Progenitor cell of endocrine pancreas (in vitro differentiated cells): ENCODE measurements around the gene TCERG1L. TPM values are rescaled to one million over a fixed set of nuclear protein-coding genes. Genes with fewer than 3 reads are reported as not detected.
"Not testable (repeated sequence)": the region's sequence is repeated elsewhere in the genome, so short reads cannot be mapped to it uniquely, and the experiment has no call there.

Source experiments
- DNase-seq: peaks from one replicate; pipeline ENCODE4 v3.0.0; 2021; ENCODE audit warnings: low spot score; ENCODE audit not compliant: unreplicated experiment
- H3K27ac Mint-ChIP-seq: 2 replicates; pipeline ENCODE4 v1.8.0; 2021; ENCODE audit warnings: mild to moderate bottlenecking, moderate library complexity, mixed read lengths
- H3K27me3 Mint-ChIP-seq: 2 replicates; pipeline ENCODE4 v1.8.0; 2021; ENCODE audit warnings: mixed read lengths
- H3K36me3 Mint-ChIP-seq: 2 replicates; pipeline ENCODE4 v1.8.0; 2022; ENCODE audit warnings: mixed read lengths; ENCODE audit not compliant: insufficient read depth
- H3K4me1 Mint-ChIP-seq: 2 replicates; pipeline ENCODE4 v1.8.0; 2021; ENCODE audit warnings: low read depth, mixed read lengths
- H3K4me3 Mint-ChIP-seq: 2 replicates; pipeline ENCODE4 v1.8.0; 2021; ENCODE audit warnings: low read depth, mild to moderate bottlenecking, moderate library complexity, mixed read lengths
- H3K9me3 Mint-ChIP-seq: 2 replicates; pipeline ENCODE4 v1.8.0; 2021; ENCODE audit warnings: low read depth, mixed read lengths
- total RNA-seq: library from RNA; stranded (reverse); gene quantifications from 2 replicates; pipeline ENCODE4 v1.2.1, GENCODE V29; 2021
- TF ChIP-seq, protein P1 (sequence below): fragments of 200-600 bp; sonication (generic); IDR thresholded peaks from one replicate; pipeline ENCODE4 v1.5.0; 2021; ENCODE audit warnings: antibody characterized with exemption, mild to moderate bottlenecking; ENCODE audit not compliant: unreplicated experiment

Gene TCERG1L
- total RNA-seq, 1 donor from 2014 or later, result 0.53 TPM

DNA sequence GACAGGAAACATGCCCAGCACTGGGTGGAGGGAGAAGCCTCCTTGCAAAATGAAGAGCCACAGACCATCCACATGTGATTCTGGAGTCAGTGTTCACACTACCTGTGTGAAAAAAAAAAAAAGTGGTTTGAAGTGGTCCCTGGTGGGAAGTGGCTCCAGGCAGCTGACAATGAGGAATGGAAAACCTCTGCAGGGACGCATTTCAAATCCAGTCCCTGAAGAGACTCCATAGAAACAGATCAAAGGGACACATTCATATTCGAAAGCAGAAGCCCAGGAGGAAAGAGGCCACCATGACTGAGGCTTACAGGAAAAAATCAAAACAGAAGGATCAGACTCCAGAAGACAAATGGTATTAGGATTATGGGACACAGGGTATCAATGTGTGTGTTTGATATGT lies 11.5 kb upstream of the TCERG1L start:
- DNase-seq, result no peak
- H3K27me3 Mint-ChIP-seq, result peaks cover 85% of the 10 kb centered on the region
- H3K4me3 Mint-ChIP-seq, result no peak overlapping the region
- no peaks in the 10 kb centered on the region for H3K4me1 Mint-ChIP-seq
- H3K36me3 Mint-ChIP-seq, result no peaks in the 10 kb centered on the region
- no peaks in the 10 kb centered on the region for H3K9me3 Mint-ChIP-seq
- no peak overlapping the region for H3K27ac Mint-ChIP-seq
- TF ChIP-seq, protein P1, sequence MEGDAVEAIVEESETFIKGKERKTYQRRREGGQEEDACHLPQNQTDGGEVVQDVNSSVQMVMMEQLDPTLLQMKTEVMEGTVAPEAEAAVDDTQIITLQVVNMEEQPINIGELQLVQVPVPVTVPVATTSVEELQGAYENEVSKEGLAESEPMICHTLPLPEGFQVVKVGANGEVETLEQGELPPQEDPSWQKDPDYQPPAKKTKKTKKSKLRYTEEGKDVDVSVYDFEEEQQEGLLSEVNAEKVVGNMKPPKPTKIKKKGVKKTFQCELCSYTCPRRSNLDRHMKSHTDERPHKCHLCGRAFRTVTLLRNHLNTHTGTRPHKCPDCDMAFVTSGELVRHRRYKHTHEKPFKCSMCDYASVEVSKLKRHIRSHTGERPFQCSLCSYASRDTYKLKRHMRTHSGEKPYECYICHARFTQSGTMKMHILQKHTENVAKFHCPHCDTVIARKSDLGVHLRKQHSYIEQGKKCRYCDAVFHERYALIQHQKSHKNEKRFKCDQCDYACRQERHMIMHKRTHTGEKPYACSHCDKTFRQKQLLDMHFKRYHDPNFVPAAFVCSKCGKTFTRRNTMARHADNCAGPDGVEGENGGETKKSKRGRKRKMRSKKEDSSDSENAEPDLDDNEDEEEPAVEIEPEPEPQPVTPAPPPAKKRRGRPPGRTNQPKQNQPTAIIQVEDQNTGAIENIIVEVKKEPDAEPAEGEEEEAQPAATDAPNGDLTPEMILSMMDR, result no peak

DNA sequence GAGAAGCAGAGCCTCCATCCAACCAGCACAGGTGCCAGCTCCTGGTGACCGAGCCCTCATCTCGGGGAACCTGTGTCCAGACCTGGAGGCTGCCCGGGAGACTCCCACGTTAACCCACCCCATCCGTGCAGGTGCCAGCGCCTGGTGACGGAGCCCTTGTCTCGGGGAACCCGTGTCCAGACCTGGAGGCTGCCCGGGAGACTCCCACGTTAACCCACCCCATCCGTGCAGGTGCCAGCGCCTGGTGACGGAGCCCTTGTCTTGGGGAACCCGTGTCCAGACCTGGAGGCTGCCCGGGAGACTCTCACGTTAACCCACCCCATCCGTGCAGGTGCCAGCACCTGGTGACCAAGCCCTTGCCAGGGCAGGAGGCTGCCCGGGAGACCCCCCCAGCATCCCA lies 11.1 kb upstream of the TCERG1L start:
- H3K4me1 Mint-ChIP-seq, H3K4me3 Mint-ChIP-seq, H3K36me3 Mint-ChIP-seq, H3K9me3 Mint-ChIP-seq, H3K27ac Mint-ChIP-seq, DNase-seq: not testable (repeated sequence)
- peaks cover 84% of the 10 kb centered on the region for H3K27me3 Mint-ChIP-seq

DNA sequence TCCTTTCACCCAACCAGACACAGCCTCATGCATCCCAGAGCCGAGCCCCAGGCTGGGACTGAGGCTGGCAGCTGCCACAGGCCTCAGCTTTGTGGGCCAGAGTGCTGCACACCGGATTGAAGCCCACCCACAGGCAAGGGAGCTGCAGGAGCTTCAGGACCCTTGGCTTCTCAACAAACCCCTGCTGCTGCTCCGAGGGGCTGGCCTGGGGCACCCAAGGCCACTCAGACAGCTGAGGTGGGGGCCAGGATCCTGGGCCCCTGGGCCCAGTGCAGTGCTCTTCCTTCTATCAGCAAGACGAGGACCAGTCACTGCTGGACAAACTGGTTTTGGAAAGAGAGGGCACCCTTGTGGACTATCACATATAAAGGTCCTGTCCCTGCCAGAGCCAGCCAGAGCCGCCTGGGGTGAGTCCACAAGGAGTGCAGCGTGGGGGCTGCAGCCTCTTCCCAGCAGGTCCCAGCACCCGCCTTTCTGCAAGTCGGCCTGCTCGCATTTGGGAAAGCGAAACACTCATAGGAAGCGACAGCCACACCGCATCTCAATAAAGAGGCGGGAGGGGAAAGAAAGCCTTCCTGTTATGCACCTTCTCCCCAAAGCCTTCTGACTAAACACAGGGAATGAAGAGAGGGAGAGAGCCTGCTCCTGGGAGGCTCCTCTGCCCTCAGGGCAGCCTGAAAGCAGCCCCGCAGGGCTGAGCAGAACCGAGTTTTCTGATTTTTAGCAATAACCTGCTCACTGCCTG lies 9.5 kb upstream of the TCERG1L start:
- Mint-ChIP-seq H3K27me3 (peaks cover 77% of the 10 kb centered on the region), H3K9me3 (no peaks in the 10 kb centered on the region), H3K4me3 (no peak overlapping the region), H3K4me1 (no peaks in the 10 kb centered on the region), H3K27ac (no peak overlapping the region), H3K36me3 (no peaks in the 10 kb centered on the region)
- TF ChIP-seq, protein P1, result no peak
- DNase-seq, result no peak

DNA sequence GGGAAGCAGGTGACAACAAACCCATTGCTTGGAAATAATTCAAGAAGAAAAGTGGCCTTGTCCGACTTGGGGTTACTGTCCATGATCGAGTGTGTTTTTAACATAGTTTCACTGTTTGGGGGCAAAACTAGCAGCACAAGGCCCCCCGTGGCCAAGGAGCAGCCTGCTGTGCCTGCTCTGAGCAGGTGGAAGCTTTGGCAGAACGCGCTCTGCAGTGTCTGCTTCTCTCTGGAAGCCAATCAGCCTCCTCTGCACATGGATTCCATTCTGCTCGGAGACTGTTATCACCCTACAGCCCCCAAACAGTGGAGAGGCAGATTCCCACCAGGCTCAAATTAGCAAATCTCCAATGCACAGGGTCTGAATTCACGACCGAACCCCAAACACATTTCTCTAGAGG lies 7.3 kb upstream of the TCERG1L start:
- Mint-ChIP-seq H3K27ac (no peak overlapping the region), H3K27me3 (peaks cover 78% of the 10 kb centered on the region), H3K4me3 (no peak overlapping the region), H3K4me1 (no peaks in the 10 kb centered on the region), H3K9me3 (no peaks in the 10 kb centered on the region), H3K36me3 (no peaks in the 10 kb centered on the region)
- DNase-seq, result no peak
- TF ChIP-seq, protein P1, result no peak

DNA sequence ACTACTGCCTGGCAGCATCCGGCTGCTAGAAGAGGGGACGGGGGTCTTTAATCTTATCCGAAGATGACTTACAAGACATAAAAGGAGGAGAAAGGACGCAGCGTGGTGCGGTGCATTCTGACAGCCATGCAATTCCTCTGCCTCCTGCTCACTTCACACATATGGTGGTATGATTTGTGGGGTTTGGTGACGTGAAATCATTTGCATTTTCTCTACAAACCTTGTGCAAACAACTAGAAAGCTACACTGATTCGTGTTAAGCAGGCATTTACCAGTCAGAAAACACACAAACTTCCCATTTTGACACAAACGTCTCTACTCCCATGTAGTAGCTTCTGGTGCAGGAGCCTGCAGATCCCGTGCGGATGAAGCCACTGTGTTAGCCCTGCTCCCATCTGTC lies 6.8 kb upstream of the TCERG1L start:
- TF ChIP-seq, protein P1, result no peak
- H3K4me3 Mint-ChIP-seq, result no peak overlapping the region
- no peak overlapping the region for H3K27ac Mint-ChIP-seq
- H3K27me3 Mint-ChIP-seq, result peaks cover 78% of the 10 kb centered on the region
- no peaks in the 10 kb centered on the region for H3K4me1 Mint-ChIP-seq
- H3K9me3 Mint-ChIP-seq, result no peaks in the 10 kb centered on the region
- DNase-seq, result no peak
- no peaks in the 10 kb centered on the region for H3K36me3 Mint-ChIP-seq
